GM18526 (cell line): ENCODE data around the gene KCNH1.

Experiments
- POLR2A ChIP-seq: IDR thresholded peaks from 3 replicates; pipeline ENCODE4 v1.6.1; 2011; ENCODE audit not compliant: insufficient read length; ENCODE audit errors: extremely low read depth

Gene KCNH1

DNA sequence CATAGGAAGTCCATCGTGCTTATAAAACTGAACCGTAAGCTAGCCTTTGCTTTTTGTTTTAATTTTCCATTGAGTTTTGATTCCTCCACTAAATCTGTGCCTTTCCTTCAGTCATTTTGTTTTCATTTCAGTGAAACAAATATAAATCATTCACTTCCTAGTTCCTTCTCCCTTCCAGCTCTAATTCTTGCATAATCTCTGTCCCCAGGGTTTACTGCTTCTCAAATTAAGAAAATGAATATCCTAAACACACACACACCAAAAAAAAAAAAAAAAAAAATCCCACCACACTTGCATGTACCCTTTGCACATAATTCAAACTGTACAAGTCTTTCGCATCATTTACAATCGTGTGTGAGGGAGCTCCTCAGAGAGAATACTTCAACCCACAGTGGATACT is 6.8 kb downstream of the KCNH1 start:
- no peak for TF ChIP-seq POLR2A

GRCh38 chr1:211126622-211127021 is 7.3 kb downstream of the KCNH1 start:
- TF ChIP-seq POLR2A: no peak

- TF ChIP-seq POLR2A: no peak
These were observed 15.4 kb downstream of the KCNH1 start for GRCh38 chr1:211118407-211119102.

DNA sequence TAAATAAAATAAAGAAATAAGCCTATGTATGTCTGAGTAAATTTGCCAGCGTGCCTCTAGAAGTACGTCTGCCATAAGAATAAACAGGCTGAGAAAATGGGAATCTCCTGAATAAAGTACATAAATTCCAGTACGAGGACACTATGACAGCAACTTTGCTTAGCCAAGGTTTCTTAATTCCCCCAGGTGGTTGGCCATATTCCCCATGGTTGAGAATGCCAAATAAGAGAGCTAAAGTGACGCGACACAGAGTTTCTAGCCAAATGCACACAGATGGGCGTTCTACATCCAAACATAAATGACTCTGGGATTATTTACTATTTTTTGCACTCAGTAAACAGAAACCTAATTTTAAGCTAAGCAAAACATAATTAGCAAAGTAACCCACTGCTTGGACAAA is 19.5 kb downstream of the KCNH1 start:
- no peak for TF ChIP-seq POLR2A

- TF ChIP-seq POLR2A: no peak
These were observed 20.4 kb downstream of the KCNH1 start for GRCh38 chr1:211113566-211113965.

GRCh38 chr1:211111351-211111750 is 22.6 kb downstream of the KCNH1 start:
- no peak for TF ChIP-seq POLR2A

DNA sequence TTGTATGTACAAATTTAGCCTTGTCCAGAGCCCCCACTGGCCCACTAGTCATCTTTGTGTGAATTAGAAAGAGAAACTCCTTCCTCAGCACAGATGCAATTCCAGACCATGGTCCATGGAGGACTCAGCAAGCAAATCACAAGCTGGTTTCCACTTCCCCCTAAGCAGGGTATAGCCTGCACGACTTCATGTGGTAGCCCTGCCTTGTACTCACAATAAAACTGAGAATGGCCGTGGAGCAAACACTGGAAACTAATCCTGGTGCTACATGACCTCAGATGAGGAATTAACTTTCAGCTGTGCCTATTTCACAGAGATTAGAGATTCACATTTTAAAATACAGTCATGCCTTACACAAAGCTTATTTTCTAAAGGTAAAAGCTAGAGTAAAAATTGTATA is 32.5 kb downstream of the KCNH1 start:
- no peak for TF ChIP-seq POLR2A

DNA sequence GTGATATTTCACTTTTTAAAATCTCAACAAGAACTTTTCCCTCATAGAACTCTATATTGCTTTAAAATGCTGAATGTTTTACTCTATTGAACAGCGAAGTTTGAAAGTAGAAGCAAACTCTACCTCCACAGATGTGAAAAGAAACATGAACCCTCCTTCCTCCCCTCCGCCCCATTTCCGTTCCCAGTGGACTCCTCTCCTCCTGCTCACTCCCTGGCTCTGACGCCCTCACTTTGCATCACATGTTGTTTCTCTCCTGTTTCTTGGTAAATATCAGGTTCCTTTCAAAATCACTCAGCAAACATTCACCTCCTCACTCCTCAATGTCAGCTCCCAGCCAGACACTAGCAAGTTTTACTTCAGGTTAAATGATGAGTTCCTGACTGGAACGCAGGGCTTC is 34.6 kb downstream of the KCNH1 start:
- TF ChIP-seq POLR2A: no peak

DNA sequence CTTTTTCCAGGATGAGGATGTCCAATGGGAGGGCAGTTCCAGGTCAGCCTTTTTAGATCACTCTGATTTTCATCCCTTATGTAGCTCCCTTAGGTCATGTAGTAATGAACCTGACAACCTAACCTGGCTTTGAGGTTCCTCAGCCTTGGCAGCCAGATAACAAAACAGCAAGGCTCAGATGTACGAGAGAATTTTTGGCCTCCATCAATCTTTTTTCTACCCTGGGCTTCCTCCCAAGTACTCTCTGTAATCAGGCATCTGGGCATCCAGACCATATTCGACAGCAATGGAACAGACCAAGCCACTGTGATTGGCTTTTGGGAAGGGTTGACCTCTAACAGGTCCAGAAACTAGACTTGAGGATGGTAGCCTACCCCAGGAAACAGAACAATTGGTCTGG is 38.6 kb downstream of the KCNH1 start:
- no peak for TF ChIP-seq POLR2A

- no peak for TF ChIP-seq POLR2A
These were observed 41.0 kb downstream of the KCNH1 start for GRCh38 chr1:211092955-211093354.

GRCh38 chr1:211091867-211092266 is 42.1 kb downstream of the KCNH1 start:
- no peak for TF ChIP-seq POLR2A

DNA sequence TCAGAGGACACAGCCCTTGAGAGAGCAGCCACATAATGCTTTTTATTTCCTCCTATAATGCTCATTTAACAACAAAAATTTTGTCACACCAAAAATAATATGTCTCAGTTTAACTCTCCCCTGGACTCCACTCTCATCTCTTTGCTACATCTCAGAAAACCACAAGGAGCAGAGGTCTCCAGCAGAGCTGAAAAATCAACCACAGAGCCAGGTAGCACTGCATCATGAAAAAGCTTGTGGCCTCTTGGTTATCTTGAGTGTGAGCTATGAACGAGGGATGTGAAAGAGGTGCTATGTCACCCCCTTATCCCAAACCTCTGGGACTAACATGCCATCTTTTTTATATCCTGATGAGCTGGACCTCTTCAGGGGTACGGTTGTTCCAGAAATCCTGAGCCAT is 44.4 kb downstream of the KCNH1 start:
- TF ChIP-seq POLR2A: no peak

- no peak for TF ChIP-seq POLR2A
These were observed 45.8 kb downstream of the KCNH1 start for GRCh38 chr1:211088156-211088555.

DNA sequence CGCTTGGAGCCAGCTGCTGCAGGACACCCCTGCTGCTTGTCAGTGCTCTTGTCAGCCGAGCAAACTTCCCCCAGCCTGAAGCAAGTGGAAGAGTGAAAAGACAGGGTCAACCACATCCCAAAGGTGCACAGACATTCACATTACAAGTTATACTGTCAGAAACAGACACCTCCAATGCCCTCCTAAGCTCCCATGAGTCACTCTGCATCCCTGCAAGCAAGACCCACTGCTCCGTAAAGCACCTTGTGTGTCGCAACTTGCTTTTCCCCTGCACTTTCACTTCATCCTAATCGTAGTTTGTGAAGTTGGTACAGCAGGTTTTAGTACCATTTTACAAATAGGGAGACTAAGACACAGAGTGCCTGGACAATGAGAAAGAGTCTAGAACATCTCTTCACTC is 51.1 kb downstream of the KCNH1 start:
- TF ChIP-seq POLR2A: no peak

DNA sequence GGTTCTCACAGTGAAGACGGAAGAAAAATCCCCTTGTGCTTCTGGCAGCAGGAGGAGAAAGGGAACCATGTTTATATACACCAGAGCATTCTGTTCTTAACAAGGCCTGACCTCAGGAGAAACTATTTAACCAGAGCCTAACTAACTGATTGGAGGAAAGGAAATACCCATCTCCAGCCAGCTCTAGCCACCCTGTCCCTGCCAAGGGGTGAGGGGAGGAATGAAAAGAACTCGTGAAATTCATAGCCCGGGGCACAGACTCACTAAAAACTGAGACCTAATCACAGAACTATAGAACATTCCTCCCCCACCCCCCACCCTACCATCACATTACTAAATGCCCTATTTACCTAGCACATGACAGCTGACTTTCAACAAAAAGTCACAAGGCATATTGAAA is 65.0 kb downstream of the KCNH1 start:
- TF ChIP-seq POLR2A: no peak

- TF ChIP-seq POLR2A: no peak
These were observed 67.1 kb downstream of the KCNH1 start for GRCh38 chr1:211066781-211067384.

DNA sequence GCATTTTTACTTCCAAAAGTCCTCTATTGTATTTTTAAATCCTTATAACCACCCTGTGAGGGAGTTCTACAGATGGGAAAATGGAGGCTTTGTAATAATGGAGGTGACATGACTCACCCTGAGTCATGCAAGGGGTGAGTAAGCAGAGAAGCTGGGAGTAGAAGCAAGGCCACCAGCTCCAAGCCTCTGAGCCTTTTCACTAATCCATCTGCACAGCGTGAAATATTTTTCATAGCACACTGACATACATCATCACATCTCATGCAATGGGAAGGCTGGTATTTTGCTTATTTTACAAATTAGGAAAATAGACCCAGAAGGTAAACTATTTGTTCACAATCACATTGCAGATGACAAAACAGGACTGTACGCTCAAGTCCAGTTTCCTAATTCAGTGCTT is 96.9 kb downstream of the KCNH1 start:
- TF ChIP-seq POLR2A: no peak
